Measurements from ENCODE around the gene CHFR. TPM values are rescaled to one million over a fixed set of nuclear protein-coding genes. Genes with fewer than 3 reads are reported as not detected.
"Not testable (repeated sequence)": the region's sequence is repeated elsewhere in the genome, so short reads cannot be mapped to it uniquely, and the experiment has no call there.

The CHFR gene
- total RNA-seq, 2 experiments from 2014 or later, result 93.6 to 96.1 TPM

GRCh38 chr12:132866251-132866828, 21.1 kb downstream of the CHFR start:
- Mint-ChIP-seq H3K9me3 (no peaks in the 10 kb centered on the region), H3K4me1 (peaks cover 10% of the 10 kb centered on the region), H3K27ac (peak overlapping the region; percentile 63), H3K4me3 (no peak overlapping the region), H3K36me3 (peaks cover 34% of the 10 kb centered on the region), H3K27me3 (no peaks in the 10 kb centered on the region)
- POLR2A ChIA-PET, result interaction anchor here (1.1 to 2.2 kb wide), 4 partner anchors 28 to 37 kb away, joined by 4 to 5 read pairs (median 5); partner anchors contain the start of gene GOLGA3
- ATAC-seq (ENCODE audit: low read depth), result no peak
- DNase-seq, result no peak

GRCh38 chr12:132861558-132861957, 25.8 kb downstream of the CHFR start:
- ATAC-seq (ENCODE audit: low read depth) (no peak), DNase-seq (no peak)
- Mint-ChIP-seq H3K4me3 (no peak overlapping the region), H3K4me1 (peaks cover 3% of the 10 kb centered on the region), H3K36me3 (peaks cover 23% of the 10 kb centered on the region), H3K27ac (no peak overlapping the region), H3K9me3 (no peaks in the 10 kb centered on the region), H3K27me3 (no peaks in the 10 kb centered on the region)
- POLR2A ChIA-PET, result interaction anchor here (0.6 kb wide), 1 partner anchor 94 kb away, joined by 4 read pairs; no protein-coding TSS in a partner anchor

- H3K9me3 Mint-ChIP-seq, result no peaks in the 10 kb centered on the region
- ATAC-seq (ENCODE audit: low read depth) (peak; percentile 45), DNase-seq (no peak)
- H3K4me1 Mint-ChIP-seq, result peaks cover 3% of the 10 kb centered on the region
- POLR2A ChIA-PET, result interaction anchor here (0.9 kb wide), 1 partner anchor 30 kb away, joined by 3 read pairs; the partner anchor contains the start of gene GOLGA3
- no peak overlapping the region for H3K27ac Mint-ChIP-seq
- no peak overlapping the region for H3K4me3 Mint-ChIP-seq
- H3K36me3 Mint-ChIP-seq, result peaks cover 34% of the 10 kb centered on the region
- no peaks in the 10 kb centered on the region for H3K27me3 Mint-ChIP-seq
Measured at GRCh38 chr12:132858718-132859266, 28.6 kb downstream of the CHFR start.

- H3K4me1 Mint-ChIP-seq; DNase-seq; H3K27ac Mint-ChIP-seq; POLR2A ChIA-PET; H3K9me3 Mint-ChIP-seq; H3K27me3 Mint-ChIP-seq; H3K4me3 Mint-ChIP-seq; ATAC-seq (ENCODE audit: low read depth): not testable (repeated sequence)
- H3K36me3 Mint-ChIP-seq, result peaks cover 34% of the 10 kb centered on the region
Measured at GRCh38 chr12:132857019-132857418, 30.4 kb downstream of the CHFR start.

GRCh38 chr12:132856581-132856980, 30.8 kb downstream of the CHFR start:
- DNase-seq (no peak), ATAC-seq (ENCODE audit: low read depth) (no peak)
- POLR2A ChIA-PET, result no interaction called here
- Mint-ChIP-seq H3K9me3 (no peaks in the 10 kb centered on the region), H3K27me3 (no peaks in the 10 kb centered on the region), H3K4me1 (peaks cover 3% of the 10 kb centered on the region), H3K36me3 (peaks cover 36% of the 10 kb centered on the region), H3K27ac (no peak overlapping the region), H3K4me3 (no peak overlapping the region)

GRCh38 chr12:132855211-132855610, 32.2 kb downstream of the CHFR start:
- H3K4me3 Mint-ChIP-seq; H3K27me3 Mint-ChIP-seq; H3K27ac Mint-ChIP-seq; DNase-seq; POLR2A ChIA-PET; H3K9me3 Mint-ChIP-seq; ATAC-seq (ENCODE audit: low read depth); H3K4me1 Mint-ChIP-seq: not testable (repeated sequence)
- peaks cover 38% of the 10 kb centered on the region for H3K36me3 Mint-ChIP-seq

GRCh38 chr12:132853285-132854092, 33.9 kb downstream of the CHFR start:
- Mint-ChIP-seq H3K4me1 (no peaks in the 10 kb centered on the region), H3K36me3 (peaks cover 33% of the 10 kb centered on the region), H3K27me3 (no peaks in the 10 kb centered on the region), H3K4me3 (no peak overlapping the region), H3K9me3 (no peaks in the 10 kb centered on the region), H3K27ac (no peak overlapping the region)
- ATAC-seq (ENCODE audit: low read depth) (no peak), DNase-seq (no peak)
- POLR2A ChIA-PET, result no interaction called here

GRCh38 chr12:132852496-132852895, 34.9 kb downstream of the CHFR start:
- H3K27me3 Mint-ChIP-seq, result no peaks in the 10 kb centered on the region
- H3K36me3 Mint-ChIP-seq, result peaks cover 37% of the 10 kb centered on the region
- no peak overlapping the region for H3K4me3 Mint-ChIP-seq
- H3K4me1 Mint-ChIP-seq, result peaks cover 2% of the 10 kb centered on the region
- H3K9me3 Mint-ChIP-seq, result no peaks in the 10 kb centered on the region
- ATAC-seq (ENCODE audit: low read depth) (no peak), DNase-seq (no peak)
- POLR2A ChIA-PET, result no interaction called here
- H3K27ac Mint-ChIP-seq, result no peak overlapping the region

- DNase-seq (no peak), ATAC-seq (ENCODE audit: low read depth) (no peak)
- peaks cover 2% of the 10 kb centered on the region for H3K4me1 Mint-ChIP-seq
- H3K36me3 Mint-ChIP-seq, result peaks cover 37% of the 10 kb centered on the region
- no peaks in the 10 kb centered on the region for H3K27me3 Mint-ChIP-seq
- H3K9me3 Mint-ChIP-seq, result no peaks in the 10 kb centered on the region
- POLR2A ChIA-PET, result no interaction called here
- H3K4me3 Mint-ChIP-seq, result no peak overlapping the region
- H3K27ac Mint-ChIP-seq, result no peak overlapping the region
Measured at GRCh38 chr12:132851465-132851864, 35.9 kb downstream of the CHFR start.

GRCh38 chr12:132850291-132850690, 37.1 kb downstream of the CHFR start:
- Mint-ChIP-seq H3K4me1 (peaks cover 2% of the 10 kb centered on the region), H3K36me3 (peaks cover 33% of the 10 kb centered on the region), H3K27me3 (no peaks in the 10 kb centered on the region), H3K4me3 (no peak overlapping the region), H3K9me3 (no peaks in the 10 kb centered on the region), H3K27ac (no peak overlapping the region)
- ATAC-seq (ENCODE audit: low read depth), result no peak
- POLR2A ChIA-PET, result interaction anchor here (0.5 to 1.1 kb wide), 2 partner anchors 12 to 400 kb away, joined by 3 read pairs; no protein-coding TSS in a partner anchor
- DNase-seq, result no peak

- peaks cover 2% of the 10 kb centered on the region for H3K4me1 Mint-ChIP-seq
- no peak for ATAC-seq (ENCODE audit: low read depth)
Measured at GRCh38 chr12:132848521-132848920, 38.9 kb downstream of the CHFR start.

GRCh38 chr12:132847363-132848356, 39.7 kb downstream of the CHFR start:
- POLR2A ChIA-PET, result interaction anchor here (1.3 to 1.7 kb wide), 2 partner anchors 14 to 25 kb away, joined by 3 to 4 read pairs; no protein-coding TSS in a partner anchor
- H3K27ac Mint-ChIP-seq, result no peak overlapping the region
- H3K9me3 Mint-ChIP-seq, result no peaks in the 10 kb centered on the region
- ATAC-seq (ENCODE audit: low read depth) (no peak), DNase-seq (no peak)
- peaks cover 25% of the 10 kb centered on the region for H3K36me3 Mint-ChIP-seq
- H3K4me1 Mint-ChIP-seq, result peaks cover 2% of the 10 kb centered on the region
- H3K4me3 Mint-ChIP-seq, result no peak overlapping the region
- H3K27me3 Mint-ChIP-seq, result no peaks in the 10 kb centered on the region

More at GRCh38 chr12:132848521-132848920, 38.9 kb downstream of the CHFR start:
- POLR2A ChIA-PET, result interaction anchor here (1.3 to 1.7 kb wide), 2 partner anchors 14 to 24 kb away, joined by 3 to 4 read pairs; no protein-coding TSS in a partner anchor
- no peak overlapping the region for H3K4me3 Mint-ChIP-seq
- no peak for DNase-seq
- H3K9me3 Mint-ChIP-seq, result no peaks in the 10 kb centered on the region
- H3K36me3 Mint-ChIP-seq, result peaks cover 27% of the 10 kb centered on the region
- no peak overlapping the region for H3K27ac Mint-ChIP-seq
- no peaks in the 10 kb centered on the region for H3K27me3 Mint-ChIP-seq

- H3K27ac Mint-ChIP-seq; H3K4me3 Mint-ChIP-seq; H3K27me3 Mint-ChIP-seq; ATAC-seq (ENCODE audit: low read depth); H3K9me3 Mint-ChIP-seq; H3K4me1 Mint-ChIP-seq; DNase-seq; POLR2A ChIA-PET: not testable (repeated sequence)
- H3K36me3 Mint-ChIP-seq, result peaks cover 33% of the 10 kb centered on the region
Measured at GRCh38 chr12:132844681-132845080, 42.7 kb downstream of the CHFR start.

Measured in activated naive CD8-positive, alpha-beta T cell treated with anti-CD3 and anti-CD28 coated beads, Interleukin-2, amount 10 ng/mL, durations not matched to agents 7 days and 5 days (primary cell).